Colon (tissue), 2 donors: ENCODE measurements around the gene CTTN.

Source experiments
- FAIRE-seq: peaks from 2 replicates; lab custom pipeline; 2012; peaks lifted over from hg19 to GRCh38; lab: Jason Lieb, UNC
- donor health status: control.
- donor health status: control.

Gene CTTN

DNA sequence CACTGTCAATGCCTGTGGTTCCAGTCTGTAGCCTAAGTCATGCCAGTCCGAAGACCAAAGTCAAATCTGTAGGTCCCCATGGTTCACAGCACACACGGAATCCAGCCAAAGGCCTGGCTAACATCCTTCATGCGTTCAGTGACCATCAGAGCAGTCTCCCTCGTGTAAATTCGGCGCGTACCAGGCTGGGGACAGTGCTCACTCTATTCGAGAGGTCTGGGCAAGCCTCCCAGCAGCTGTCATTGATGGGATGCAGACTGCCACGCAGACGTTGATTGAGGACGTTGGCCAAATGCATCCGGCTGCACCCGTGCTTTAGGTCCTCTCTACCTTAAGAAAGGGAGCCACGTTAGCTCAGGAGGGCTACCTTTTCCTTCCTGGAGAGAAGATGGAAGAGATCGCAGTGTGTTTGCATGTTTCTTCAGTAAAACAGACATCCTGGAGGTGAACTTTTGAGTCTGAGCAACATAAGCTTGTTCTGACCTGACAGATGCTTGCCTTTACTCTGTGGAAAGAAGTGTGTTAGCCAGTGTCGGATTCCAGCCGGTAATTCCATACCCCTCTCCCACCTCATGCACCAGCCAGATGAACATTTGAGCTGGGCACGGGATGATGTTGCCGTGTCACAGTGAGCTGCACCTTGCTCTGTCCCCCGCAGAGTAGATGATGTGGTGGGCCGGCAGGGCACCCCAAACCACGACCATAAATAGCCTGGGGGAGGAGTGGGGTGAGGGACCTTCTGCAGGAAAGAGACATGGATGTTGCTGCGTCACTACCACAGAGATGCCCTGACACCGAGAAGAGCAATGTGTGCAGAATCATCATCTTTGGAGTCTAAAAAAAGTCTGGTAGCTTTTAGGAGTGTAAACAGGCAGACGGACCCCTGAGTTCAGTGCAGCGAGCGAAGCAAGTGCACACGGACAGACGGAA, 12.2 kb downstream of the CTTN start:
- no peak for FAIRE-seq

GRCh38 chr11:70411713-70412452, 13.6 kb downstream of the CTTN start:
- FAIRE-seq: no peak

DNA sequence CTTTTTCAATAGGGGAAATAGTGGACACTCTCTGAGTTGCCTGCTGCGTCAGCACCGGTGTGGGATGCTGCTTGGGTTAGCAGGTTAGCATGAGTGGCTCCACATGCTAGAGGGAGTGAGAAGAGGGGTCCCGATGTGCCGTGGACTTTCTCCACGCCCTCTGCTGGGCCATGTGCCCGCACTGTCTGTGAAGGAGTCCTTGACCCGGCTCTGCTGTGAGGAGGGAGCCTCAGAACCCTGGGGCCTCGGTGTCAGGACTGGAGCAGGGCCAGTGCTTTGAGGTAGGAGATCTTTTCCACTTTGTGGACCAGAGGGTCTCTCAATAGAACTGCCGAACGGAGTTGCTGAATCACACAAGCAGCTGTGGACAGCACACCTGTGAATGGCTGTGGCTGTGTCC, 14.8 kb downstream of the CTTN start:
- no peak for FAIRE-seq

- no peak for FAIRE-seq
Measured at GRCh38 chr11:70414341-70415100, 16.2 kb downstream of the CTTN start.

DNA sequence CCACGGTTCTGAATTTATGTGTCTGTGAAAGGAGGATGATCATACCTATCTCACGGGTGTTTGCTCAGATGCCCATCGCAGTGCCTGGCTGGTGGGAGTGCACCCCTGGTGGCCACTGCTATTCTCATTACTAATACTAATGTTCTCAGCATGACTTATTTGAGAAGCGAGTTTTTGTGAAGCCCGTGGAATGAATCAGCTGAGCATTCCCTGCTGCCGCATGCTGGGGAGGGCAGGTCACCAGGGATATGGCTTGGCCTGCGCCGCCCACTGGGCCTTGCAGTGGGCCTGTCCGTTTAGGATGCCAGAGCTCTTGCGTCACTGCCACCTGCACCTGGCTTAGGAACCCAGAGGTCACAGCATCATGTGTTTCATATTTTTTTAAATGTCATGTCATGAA, 16.9 kb downstream of the CTTN start:
- FAIRE-seq: no peak

DNA sequence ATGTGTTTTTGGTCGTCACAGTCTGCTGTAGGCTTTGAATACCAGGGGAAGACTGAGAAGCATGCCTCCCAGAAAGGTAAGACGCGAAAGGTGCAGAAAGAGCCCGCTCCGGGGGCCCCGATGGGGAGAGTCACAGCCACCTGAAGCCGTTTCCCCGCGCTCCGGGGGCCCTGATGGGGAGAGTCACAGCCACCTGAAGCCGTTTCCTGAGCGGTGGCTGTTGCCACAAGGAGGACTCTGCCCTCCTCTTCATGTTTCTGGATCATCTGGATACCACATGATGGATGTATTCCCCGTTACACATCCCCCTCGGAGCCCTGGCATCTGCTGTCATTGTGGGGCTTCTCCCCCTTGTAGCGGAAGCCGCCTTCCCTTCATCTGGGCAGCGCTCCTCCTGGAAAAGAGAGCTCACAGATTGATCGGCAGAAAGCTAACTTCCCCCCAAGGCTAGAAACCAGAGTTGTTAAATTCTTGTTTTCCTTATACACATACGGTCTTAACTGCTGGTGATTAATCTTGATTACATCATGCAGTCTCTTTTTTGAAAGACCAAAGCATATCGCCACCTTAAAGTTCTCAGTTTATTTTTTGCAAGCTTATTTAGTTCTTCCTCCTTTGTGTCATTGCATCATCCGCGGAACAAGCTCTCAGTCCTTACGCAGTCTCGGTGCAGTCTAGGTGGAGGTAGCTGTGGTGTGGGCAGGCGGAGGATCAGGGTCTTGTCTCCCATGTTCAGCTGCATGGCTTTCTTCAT, 17.5 kb downstream of the CTTN start:
- no peak for FAIRE-seq

- FAIRE-seq: no peak
Measured at GRCh38 chr11:70416881-70417280, 18.6 kb downstream of the CTTN start.

DNA sequence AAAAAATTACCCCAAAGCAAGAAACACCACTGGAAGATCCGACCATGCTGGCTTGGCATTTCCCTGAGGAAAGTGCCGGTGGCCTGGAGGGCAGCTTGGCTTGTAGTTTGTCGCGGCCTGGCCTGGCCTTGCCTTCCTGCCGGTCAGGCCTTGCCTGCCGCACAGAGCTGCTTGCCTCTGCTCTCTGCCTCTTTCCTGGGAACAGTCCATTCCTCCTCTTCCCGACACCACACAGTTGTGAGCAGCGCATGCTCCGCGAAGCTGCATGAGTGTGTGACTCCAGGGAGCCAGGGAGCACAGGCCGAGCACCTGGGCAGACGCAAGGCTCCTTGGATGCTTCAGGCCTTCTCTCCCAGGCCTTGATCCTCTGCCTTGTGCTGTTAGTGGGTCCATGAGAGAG, 19.8 kb downstream of the CTTN start:
- no peak for FAIRE-seq

GRCh38 chr11:70419307-70420007, 21.1 kb downstream of the CTTN start:
- no peak for FAIRE-seq

GRCh38 chr11:70420008-70420464, 21.7 kb downstream of the CTTN start:
- FAIRE-seq: no peak

DNA sequence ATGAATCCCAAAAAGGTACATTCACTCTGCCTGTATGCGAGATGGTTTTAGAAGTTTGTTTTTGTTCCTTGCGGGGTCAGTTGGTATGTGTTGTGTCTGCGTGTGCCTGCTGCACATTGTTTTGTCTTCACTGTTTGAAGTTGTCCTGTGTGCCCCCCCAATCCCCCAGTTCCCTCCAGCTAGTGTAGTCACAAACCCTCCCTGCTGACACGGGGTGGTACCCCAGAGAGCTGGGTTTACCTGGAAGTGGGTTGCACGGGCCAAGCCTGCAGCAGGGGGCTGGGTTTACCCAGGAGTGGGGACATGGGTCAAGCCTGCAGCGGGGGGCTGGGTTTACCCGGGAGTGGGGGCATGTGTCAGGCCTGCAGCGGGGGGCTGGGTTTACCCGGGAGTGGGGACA, 22.2 kb downstream of the CTTN start:
- FAIRE-seq: no peak

DNA sequence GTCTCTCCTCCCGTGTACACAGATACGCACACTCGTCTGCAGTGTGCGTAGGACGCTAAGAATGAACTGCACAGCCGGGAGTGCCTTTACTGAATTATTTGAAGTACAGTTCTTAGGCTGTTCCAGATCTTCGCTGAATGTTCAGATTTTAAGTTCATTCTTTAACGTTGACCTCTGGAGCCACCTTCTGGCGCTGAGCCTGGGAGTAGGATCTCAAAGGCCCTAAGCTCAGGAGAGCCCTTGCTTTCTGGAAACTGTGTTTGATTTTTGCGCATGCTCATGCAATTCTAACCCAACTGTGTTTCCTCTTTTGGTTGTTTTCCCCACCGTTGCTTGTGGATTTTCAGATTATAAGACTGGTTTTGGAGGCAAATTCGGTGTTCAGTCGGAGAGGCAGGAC, 22.8 kb downstream of the CTTN start:
- no peak for FAIRE-seq

- no peak for FAIRE-seq
Measured at GRCh38 chr11:70422692-70423522, 24.6 kb downstream of the CTTN start.

DNA sequence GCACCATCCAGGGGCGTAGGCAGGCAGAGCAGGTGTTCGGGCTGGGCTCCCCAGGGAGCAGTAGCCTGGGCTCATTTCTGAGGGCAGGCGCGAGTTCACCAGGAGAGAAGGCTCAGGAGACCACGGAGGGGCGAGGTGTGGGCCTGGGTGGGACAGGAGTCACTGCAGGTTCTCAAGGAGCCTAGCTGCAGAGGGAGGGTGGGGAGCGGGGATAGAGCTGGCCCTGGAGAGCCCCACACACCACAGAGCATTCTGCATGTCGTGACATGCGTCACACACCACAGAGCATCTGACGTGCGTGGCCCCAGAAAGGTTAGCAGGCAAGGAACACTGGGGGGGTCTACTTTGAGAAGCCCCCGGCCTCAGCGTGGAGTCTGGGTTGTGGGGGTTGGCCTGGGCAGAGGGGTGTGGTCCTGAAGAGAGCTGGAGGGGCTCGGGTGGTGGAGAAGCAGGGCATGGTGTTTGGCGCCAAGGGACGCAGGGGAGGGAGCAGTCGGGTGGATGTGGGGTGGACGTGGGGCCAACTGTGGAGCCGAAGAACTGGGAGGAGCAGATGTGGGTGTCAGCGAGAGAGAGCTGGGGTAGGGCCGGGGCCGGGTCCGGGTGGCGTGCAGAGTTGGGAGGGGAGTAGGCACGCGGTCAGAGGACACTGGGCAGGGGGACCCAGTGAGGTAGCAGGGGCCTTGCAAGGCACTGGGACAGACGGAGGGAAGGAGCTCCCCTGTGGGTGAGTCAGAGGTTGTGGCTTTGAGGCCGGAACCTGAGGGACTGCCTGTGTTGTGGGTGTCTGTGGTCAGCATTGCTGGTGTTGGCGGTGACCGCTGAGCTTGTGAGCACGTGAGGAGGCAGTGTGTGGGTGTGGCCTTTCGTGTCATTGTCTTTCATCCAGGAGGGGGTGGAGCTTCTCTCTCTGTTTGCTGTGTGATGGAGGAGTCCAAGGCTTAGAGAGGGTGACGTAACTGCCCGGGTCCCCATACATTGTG, 25.5 kb downstream of the CTTN start:
- no peak for FAIRE-seq

- no peak for FAIRE-seq
Measured at GRCh38 chr11:70424765-70425344, 26.5 kb downstream of the CTTN start.

- FAIRE-seq: no peak
Measured at GRCh38 chr11:70427436-70427835, 29.1 kb downstream of the CTTN start.

DNA sequence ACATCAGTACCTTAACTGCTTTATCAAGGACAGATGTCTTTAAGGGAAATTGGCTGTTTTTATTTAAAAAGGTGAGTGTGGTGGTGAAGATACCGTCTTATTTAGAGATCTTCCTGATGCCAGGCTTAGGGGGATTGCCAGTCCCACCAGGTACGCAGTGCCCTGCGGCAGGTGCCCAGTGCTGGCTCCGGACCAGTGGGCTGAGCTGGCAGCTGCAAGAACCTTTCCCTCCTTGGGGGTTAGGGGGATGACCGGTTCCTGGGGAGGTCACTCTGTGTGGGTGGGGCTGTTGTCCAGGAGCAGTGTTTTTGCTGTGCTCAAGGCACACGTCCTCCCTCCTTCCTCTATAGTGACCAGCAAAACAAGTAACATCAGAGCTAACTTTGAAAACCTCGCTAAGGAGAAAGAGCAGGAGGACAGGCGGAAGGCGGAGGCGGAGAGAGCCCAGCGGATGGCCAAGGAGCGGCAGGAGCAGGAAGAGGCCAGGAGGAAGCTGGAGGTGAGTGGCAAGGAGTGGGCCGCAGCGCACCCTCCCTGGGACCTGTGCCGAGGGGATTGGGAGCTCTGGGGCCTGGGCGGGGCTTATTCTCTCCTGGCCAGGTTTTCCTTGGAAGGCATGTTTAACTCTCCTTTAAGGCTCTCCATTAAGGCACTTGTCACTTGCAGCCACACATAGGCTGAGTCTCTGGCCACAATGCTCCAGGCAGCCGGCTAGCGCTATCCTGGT, 30.5 kb downstream of the CTTN start:
- FAIRE-seq: no peak

DNA sequence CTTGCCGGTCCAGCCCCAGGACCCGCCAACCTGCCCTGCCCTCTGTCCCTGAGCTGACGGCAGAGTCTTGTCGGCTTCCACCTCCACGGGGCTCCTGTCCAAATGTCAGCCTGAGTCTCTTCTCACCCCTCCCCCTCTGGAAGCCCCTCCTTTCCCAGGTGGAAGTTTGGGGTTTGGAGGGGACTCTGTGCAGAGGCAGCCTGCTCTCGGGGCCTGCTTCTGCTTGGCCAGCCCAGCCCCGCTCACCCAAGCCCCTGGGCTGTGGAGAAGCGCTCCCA, 31.0 kb downstream of the CTTN start:
- FAIRE-seq: no peak
